GM12878 (cell line): Measurements from ENCODE around the gene ARTN. TPM values are rescaled to one million over a fixed set of nuclear protein-coding genes. Genes with fewer than 3 reads are reported as not detected.

Source experiments
- BACH1 ChIP-seq: fragments of 450-650 bp; IDR thresholded peaks from 2 replicates; pipeline ENCODE4 v1.6.1; 2017; ENCODE audit warnings: mild to moderate bottlenecking, borderline replicate concordance
- HCFC1 ChIP-seq: fragments of 150-350 bp; IDR thresholded peaks from 2 replicates; pipeline ENCODE4 v1.6.1; 2014; ENCODE audit warnings: low read length
- IRF4 ChIP-seq: IDR thresholded peaks from 2 replicates; pipeline ENCODE4 v1.6.1; 2011; ENCODE audit warnings: low read depth, low read length
- MTA2 ChIP-seq: fragments of 450-650 bp; IDR thresholded peaks from 2 replicates; pipeline ENCODE4 v1.6.1; 2016; ENCODE audit warnings: low read depth, mild to moderate bottlenecking, moderate library complexity
- MTA3 ChIP-seq: IDR thresholded peaks from 2 replicates; pipeline ENCODE4 v1.6.1; 2012; ENCODE audit warnings: low read length, inconsistent platforms, borderline replicate concordance
- NR2C2 ChIP-seq: IDR thresholded peaks from 2 replicates; pipeline ENCODE4 v1.6.1; 2011; ENCODE audit warnings: borderline replicate concordance, low read depth; ENCODE audit not compliant: control insufficient read depth, insufficient read length
- NRF1 ChIP-seq: conservative IDR thresholded peaks from 2 replicates; pipeline ENCODE4 v1.6.1; 2011; ENCODE audit warnings: mild to moderate bottlenecking, low read depth, low read length, improper control_type of control experiment
- POLR2AphosphoS5 ChIP-seq: IDR thresholded peaks from 2 replicates; pipeline ENCODE4 v1.6.1; 2011; ENCODE audit warnings: mild to moderate bottlenecking, low read length, inconsistent platforms
- TCF3 ChIP-seq: IDR thresholded peaks from 2 replicates; pipeline ENCODE4 v1.6.1; 2012; ENCODE audit warnings: low read depth, mild to moderate bottlenecking, low read length, borderline replicate concordance; ENCODE audit not compliant: insufficient read depth
- YY1 ChIP-seq: IDR thresholded peaks from 2 replicates; pipeline ENCODE4 v1.6.1; 2011; ENCODE audit warnings: low read depth, mild to moderate bottlenecking, low read length
- ZNF384 ChIP-seq: IDR thresholded peaks from 2 replicates; pipeline ENCODE4 v1.6.1; 2012; ENCODE audit warnings: low read depth, mild to moderate bottlenecking, low read length, improper control_type of control experiment, borderline replicate concordance
- polyA plus RNA-seq, 11 experiments: library from polyadenylated mRNA; depleted of rRNA in 4 of 11; unstranded in 6 of 11; stranded (reverse) in 5 of 11; fragments of >200 nt; fragmentation: Nextera tagmentation in 4 of 11; fragmentation: Illumina TruSeq in 1 of 11; extraction: Ambion mirVana in 4 of 11; extraction: Trizol in 1 of 11; gene quantifications; 1 replicate in 1 of 11; 2 replicates in 10 of 11; pipeline versions ENCODE4 v1.2.1 to v1.2.3, GENCODE V29; 2011 to 2016; ENCODE audit warnings: inconsistent platforms in 2 of 11, missing spikeins in 2 of 11, low read depth in 1 of 11
- total RNA-seq, 4 experiments: library from RNA; depleted of rRNA in 3 of 4; stranded (reverse); fragments of >200 nt in 3 of 4; fragmentation: Illumina TruSeq in 1 of 4; extraction: Trizol in 1 of 4; gene quantifications; 2 replicates each; pipeline versions ENCODE4 v1.2.1 to v1.2.3, GENCODE V29; 2013 to 2021
- TF ChIP-seq, protein P1 (sequence below): fragments of 450-650 bp; IDR thresholded peaks from 2 replicates; pipeline ENCODE4 v1.6.1; 2017; ENCODE audit warnings: mild to moderate bottlenecking, low read depth, inconsistent platforms; ENCODE audit not compliant: poor library complexity, severe bottlenecking
- TF ChIP-seq, protein P2 (sequence below), 3 experiments: IDR thresholded peaks in 2 of 3; conservative IDR thresholded peaks in 1 of 3; 2 replicates each; pipeline ENCODE4 v1.5.1; 2011; ENCODE audit warnings: low read depth in 3 of 3, low read length in 3 of 3, mild to moderate bottlenecking in 3 of 3, control low read depth in 2 of 3, moderate library complexity in 2 of 3, inconsistent platforms in 1 of 3, mixed read lengths in 1 of 3; ENCODE audit not compliant: control insufficient read depth in 2 of 3, insufficient read depth in 1 of 3; ENCODE audit errors: extremely low read depth in 1 of 3
- TF ChIP-seq, protein P3 (sequence below): IDR thresholded peaks from 2 replicates; pipeline ENCODE4 v1.6.1; 2011; ENCODE audit warnings: borderline replicate concordance, low read depth, mild to moderate bottlenecking, moderate library complexity, low read length; ENCODE audit not compliant: insufficient read depth, poor library complexity, severe bottlenecking
- TF ChIP-seq, protein P4 (sequence below): fragments of 450-650 bp; formaldehyde crosslinking; IDR thresholded peaks from 2 replicates; pipeline ENCODE4 v1.4.0; 2020; ENCODE audit warnings: mild to moderate bottlenecking, moderate library complexity
- TF ChIP-seq, protein P5 (sequence below): fragments of 450-650 bp; IDR thresholded peaks from 2 replicates; pipeline ENCODE4 v1.6.1; 2018; ENCODE audit warnings: borderline replicate concordance, mild to moderate bottlenecking; ENCODE audit not compliant: partially characterized antibody

The ARTN gene
- total and polyA plus RNA-seq, 10 of the 15 experiments (the other 5 are each of a cell fraction or from before 2014, with no cell fraction given): 0.06 to 2.1 (median 0.34) TPM; not detected in 1

DNA sequence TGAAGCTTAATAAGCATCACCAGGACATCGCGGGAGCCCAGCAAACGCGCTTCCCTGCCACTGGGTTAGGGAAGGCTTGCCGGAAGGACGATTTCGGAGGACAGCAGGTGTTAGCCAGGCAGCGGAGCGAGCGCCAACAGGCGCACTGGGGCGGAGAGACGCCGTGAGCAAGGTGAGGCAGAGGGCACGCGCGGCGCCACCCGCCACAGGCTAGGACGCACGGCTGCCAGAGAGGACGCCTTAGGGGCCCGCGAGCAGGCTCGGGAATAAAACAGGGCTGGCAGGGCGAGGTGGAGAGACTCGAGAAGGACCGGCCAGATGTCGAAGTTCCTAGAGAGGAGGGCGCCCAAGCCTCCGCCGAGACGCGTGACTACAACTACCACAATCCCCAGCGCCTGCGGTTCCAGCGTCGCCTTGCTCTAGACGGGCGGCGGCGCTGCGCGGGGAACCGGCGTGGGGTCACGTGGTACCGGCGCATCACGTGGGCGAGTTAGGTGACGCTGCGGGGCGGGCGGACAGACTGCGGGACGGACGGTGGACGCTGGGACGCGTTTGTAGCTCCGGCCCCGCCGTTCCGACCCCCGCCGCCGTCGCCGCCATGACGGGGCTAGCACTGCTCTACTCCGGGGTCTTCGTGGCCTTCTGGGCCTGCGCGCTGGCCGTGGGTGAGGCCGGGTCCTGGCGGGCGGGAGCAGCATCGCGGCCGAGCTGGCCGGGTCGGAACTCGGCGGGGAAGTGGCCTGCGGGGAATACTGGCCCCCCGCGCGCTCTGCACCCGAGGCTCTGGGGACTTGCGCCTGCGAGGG lies 41.0 kb downstream of the ARTN start, which contains the start of gene ATP6V0B (continued):
- TF ChIP-seq, protein P1, sequence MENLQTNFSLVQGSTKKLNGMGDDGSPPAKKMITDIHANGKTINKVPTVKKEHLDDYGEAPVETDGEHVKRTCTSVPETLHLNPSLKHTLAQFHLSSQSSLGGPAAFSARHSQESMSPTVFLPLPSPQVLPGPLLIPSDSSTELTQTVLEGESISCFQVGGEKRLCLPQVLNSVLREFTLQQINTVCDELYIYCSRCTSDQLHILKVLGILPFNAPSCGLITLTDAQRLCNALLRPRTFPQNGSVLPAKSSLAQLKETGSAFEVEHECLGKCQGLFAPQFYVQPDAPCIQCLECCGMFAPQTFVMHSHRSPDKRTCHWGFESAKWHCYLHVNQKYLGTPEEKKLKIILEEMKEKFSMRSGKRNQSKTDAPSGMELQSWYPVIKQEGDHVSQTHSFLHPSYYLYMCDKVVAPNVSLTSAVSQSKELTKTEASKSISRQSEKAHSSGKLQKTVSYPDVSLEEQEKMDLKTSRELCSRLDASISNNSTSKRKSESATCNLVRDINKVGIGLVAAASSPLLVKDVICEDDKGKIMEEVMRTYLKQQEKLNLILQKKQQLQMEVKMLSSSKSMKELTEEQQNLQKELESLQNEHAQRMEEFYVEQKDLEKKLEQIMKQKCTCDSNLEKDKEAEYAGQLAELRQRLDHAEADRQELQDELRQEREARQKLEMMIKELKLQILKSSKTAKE: no peak
- TF ChIP-seq MTA2 (no peak), BACH1 (no peak), MTA3 (no peak), POLR2AphosphoS5 (peak; percentile 83; the same call in 1 of the 2 replicates), IRF4 (no peak), NRF1 (peak; percentile 8; the same call in 1 of the 2 replicates), ZNF384 (no peak), NR2C2 (no peak), HCFC1 (peak; percentile 92), TCF3 (peak; percentile 11; the same call in 1 of the 2 replicates), YY1 (peak; percentile 83)
- TF ChIP-seq, protein P2, sequence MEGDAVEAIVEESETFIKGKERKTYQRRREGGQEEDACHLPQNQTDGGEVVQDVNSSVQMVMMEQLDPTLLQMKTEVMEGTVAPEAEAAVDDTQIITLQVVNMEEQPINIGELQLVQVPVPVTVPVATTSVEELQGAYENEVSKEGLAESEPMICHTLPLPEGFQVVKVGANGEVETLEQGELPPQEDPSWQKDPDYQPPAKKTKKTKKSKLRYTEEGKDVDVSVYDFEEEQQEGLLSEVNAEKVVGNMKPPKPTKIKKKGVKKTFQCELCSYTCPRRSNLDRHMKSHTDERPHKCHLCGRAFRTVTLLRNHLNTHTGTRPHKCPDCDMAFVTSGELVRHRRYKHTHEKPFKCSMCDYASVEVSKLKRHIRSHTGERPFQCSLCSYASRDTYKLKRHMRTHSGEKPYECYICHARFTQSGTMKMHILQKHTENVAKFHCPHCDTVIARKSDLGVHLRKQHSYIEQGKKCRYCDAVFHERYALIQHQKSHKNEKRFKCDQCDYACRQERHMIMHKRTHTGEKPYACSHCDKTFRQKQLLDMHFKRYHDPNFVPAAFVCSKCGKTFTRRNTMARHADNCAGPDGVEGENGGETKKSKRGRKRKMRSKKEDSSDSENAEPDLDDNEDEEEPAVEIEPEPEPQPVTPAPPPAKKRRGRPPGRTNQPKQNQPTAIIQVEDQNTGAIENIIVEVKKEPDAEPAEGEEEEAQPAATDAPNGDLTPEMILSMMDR (IDR thresholded peaks at IDR 0.05 in 2 of 3, conservative IDR thresholded peaks at IDR 0.05 in 1 of 3; ENCODE audit: control insufficient read depth in 2 of 3, extremely low read depth in 1 of 3, insufficient read depth in 1 of 3, low read depth in 3 of 3, low read length in 3 of 3): peak in 2 of 3 experiments; percentile 1 to 6; a peak in 1 of 6 replicates
- TF ChIP-seq, protein P3, sequence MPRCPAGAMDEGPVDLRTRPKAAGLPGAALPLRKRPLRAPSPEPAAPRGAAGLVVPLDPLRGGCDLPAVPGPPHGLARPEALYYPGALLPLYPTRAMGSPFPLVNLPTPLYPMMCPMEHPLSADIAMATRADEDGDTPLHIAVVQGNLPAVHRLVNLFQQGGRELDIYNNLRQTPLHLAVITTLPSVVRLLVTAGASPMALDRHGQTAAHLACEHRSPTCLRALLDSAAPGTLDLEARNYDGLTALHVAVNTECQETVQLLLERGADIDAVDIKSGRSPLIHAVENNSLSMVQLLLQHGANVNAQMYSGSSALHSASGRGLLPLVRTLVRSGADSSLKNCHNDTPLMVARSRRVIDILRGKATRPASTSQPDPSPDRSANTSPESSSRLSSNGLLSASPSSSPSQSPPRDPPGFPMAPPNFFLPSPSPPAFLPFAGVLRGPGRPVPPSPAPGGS: peak; percentile 34
- TF ChIP-seq, protein P4, sequence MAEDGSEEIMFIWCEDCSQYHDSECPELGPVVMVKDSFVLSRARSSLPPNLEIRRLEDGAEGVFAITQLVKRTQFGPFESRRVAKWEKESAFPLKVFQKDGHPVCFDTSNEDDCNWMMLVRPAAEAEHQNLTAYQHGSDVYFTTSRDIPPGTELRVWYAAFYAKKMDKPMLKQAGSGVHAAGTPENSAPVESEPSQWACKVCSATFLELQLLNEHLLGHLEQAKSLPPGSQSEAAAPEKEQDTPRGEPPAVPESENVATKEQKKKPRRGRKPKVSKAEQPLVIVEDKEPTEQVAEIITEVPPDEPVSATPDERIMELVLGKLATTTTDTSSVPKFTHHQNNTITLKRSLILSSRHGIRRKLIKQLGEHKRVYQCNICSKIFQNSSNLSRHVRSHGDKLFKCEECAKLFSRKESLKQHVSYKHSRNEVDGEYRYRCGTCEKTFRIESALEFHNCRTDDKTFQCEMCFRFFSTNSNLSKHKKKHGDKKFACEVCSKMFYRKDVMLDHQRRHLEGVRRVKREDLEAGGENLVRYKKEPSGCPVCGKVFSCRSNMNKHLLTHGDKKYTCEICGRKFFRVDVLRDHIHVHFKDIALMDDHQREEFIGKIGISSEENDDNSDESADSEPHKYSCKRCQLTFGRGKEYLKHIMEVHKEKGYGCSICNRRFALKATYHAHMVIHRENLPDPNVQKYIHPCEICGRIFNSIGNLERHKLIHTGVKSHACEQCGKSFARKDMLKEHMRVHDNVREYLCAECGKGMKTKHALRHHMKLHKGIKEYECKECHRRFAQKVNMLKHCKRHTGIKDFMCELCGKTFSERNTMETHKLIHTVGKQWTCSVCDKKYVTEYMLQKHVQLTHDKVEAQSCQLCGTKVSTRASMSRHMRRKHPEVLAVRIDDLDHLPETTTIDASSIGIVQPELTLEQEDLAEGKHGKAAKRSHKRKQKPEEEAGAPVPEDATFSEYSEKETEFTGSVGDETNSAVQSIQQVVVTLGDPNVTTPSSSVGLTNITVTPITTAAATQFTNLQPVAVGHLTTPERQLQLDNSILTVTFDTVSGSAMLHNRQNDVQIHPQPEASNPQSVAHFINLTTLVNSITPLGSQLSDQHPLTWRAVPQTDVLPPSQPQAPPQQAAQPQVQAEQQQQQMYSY: peak; percentile 62
- TF ChIP-seq, protein P5, sequence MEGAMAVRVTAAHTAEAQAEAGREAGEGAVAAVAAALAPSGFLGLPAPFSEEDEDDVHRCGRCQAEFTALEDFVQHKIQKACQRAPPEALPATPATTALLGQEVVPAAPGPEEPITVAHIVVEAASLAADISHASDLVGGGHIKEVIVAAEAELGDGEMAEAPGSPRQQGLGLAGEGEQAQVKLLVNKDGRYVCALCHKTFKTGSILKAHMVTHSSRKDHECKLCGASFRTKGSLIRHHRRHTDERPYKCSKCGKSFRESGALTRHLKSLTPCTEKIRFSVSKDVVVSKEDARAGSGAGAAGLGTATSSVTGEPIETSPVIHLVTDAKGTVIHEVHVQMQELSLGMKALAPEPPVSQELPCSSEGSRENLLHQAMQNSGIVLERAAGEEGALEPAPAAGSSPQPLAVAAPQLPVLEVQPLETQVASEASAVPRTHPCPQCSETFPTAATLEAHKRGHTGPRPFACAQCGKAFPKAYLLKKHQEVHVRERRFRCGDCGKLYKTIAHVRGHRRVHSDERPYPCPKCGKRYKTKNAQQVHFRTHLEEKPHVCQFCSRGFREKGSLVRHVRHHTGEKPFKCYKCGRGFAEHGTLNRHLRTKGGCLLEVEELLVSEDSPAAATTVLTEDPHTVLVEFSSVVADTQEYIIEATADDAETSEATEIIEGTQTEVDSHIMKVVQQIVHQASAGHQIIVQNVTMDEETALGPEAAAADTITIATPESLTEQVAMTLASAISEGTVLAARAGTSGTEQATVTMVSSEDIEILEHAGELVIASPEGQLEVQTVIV: no peak
